Neuron (in vitro differentiated cells): Measurements from ENCODE around the gene SDHAF3.

ENCODE experiments used
- H2AFZ ChIP-seq: one replicate; pipeline ENCODE4 v1.6.1; 2013; ENCODE audit warnings: low read depth, mild to moderate bottlenecking, inconsistent platforms, low read length, moderate library complexity
- H3K27me3 ChIP-seq: one replicate; pipeline ENCODE4 v1.6.1; 2013; ENCODE audit warnings: low read length; ENCODE audit not compliant: insufficient read depth
- H3K36me3 ChIP-seq: one replicate; pipeline ENCODE4 v1.6.1; 2013; ENCODE audit warnings: low read length; ENCODE audit not compliant: insufficient read depth
- H3K4me1 ChIP-seq: one replicate; pipeline ENCODE4 v1.6.1; 2013; ENCODE audit warnings: low read length; ENCODE audit not compliant: insufficient read depth
- H3K4me3 ChIP-seq: 2 replicates; pipeline ENCODE4 v1.5.1; 2013; ENCODE audit warnings: mild to moderate bottlenecking, low read length, moderate library complexity
- H3K9me3 ChIP-seq: one replicate; pipeline ENCODE4 v1.6.1; 2013; ENCODE audit warnings: low read length

SDHAF3 gene

GRCh38 chr7:97200018-97200417 lies 82.5 kb downstream of the SDHAF3 start:
- Histone ChIP-seq H3K27me3 (no peaks in the 10 kb centered on the region), H3K4me1 (peaks cover 20% of the 10 kb centered on the region), H2AFZ (peak overlapping the region; percentile 86), H3K4me3 (no peak overlapping the region), H3K36me3 (no peaks in the 10 kb centered on the region), H3K9me3 (no peaks in the 10 kb centered on the region)

- Histone ChIP-seq H3K27me3 (no peaks in the 10 kb centered on the region), H3K36me3 (no peaks in the 10 kb centered on the region), H2AFZ (no peak overlapping the region), H3K9me3 (no peaks in the 10 kb centered on the region), H3K4me1 (peaks cover 20% of the 10 kb centered on the region), H3K4me3 (no peak overlapping the region)
Measured at GRCh38 chr7:97203957-97204356, 86.5 kb downstream of the SDHAF3 start.

- H3K36me3 ChIP-seq, result no peaks in the 10 kb centered on the region
- H3K4me3 ChIP-seq, result no peak overlapping the region
- no peaks in the 10 kb centered on the region for H3K9me3 ChIP-seq
- H3K4me1 ChIP-seq, result peaks cover 14% of the 10 kb centered on the region
- no peaks in the 10 kb centered on the region for H3K27me3 ChIP-seq
- no peak overlapping the region for H2AFZ ChIP-seq
Measured at GRCh38 chr7:97204821-97205220, 87.3 kb downstream of the SDHAF3 start.

- peak overlapping the region; percentile 0 for H2AFZ ChIP-seq
- no peaks in the 10 kb centered on the region for H3K36me3 ChIP-seq
- H3K27me3 ChIP-seq, result no peaks in the 10 kb centered on the region
- peaks cover 6% of the 10 kb centered on the region for H3K4me1 ChIP-seq
- H3K9me3 ChIP-seq, result no peaks in the 10 kb centered on the region
- no peak overlapping the region for H3K4me3 ChIP-seq
Measured at GRCh38 chr7:97215556-97215955, 98.1 kb downstream of the SDHAF3 start.

- no peak overlapping the region for H2AFZ ChIP-seq
- H3K27me3 ChIP-seq, result no peaks in the 10 kb centered on the region
- H3K4me1 ChIP-seq, result peaks cover 6% of the 10 kb centered on the region
- H3K36me3 ChIP-seq, result no peaks in the 10 kb centered on the region
- no peaks in the 10 kb centered on the region for H3K9me3 ChIP-seq
- H3K4me3 ChIP-seq, result no peak overlapping the region
Measured at GRCh38 chr7:97218767-97219166, 101.3 kb downstream of the SDHAF3 start.

- no peak overlapping the region for H2AFZ ChIP-seq
- H3K9me3 ChIP-seq, result no peaks in the 10 kb centered on the region
- peaks cover 6% of the 10 kb centered on the region for H3K4me1 ChIP-seq
- no peak overlapping the region for H3K4me3 ChIP-seq
- H3K36me3 ChIP-seq, result no peaks in the 10 kb centered on the region
- H3K27me3 ChIP-seq, result no peaks in the 10 kb centered on the region
Measured at GRCh38 chr7:97219237-97219636, 101.7 kb downstream of the SDHAF3 start.

- H3K9me3 ChIP-seq, result no peaks in the 10 kb centered on the region
- H3K4me3 ChIP-seq, result no peak overlapping the region
- H3K4me1 ChIP-seq, result peaks cover 11% of the 10 kb centered on the region
- H3K36me3 ChIP-seq, result no peaks in the 10 kb centered on the region
- no peaks in the 10 kb centered on the region for H3K27me3 ChIP-seq
- no peak overlapping the region for H2AFZ ChIP-seq
Measured at GRCh38 chr7:97224316-97224715, 106.8 kb downstream of the SDHAF3 start.

- no peak overlapping the region for H2AFZ ChIP-seq
- H3K4me3 ChIP-seq, result no peak overlapping the region
- no peaks in the 10 kb centered on the region for H3K27me3 ChIP-seq
- peaks cover 11% of the 10 kb centered on the region for H3K4me1 ChIP-seq
- no peaks in the 10 kb centered on the region for H3K9me3 ChIP-seq
- no peaks in the 10 kb centered on the region for H3K36me3 ChIP-seq
Measured at GRCh38 chr7:97226541-97226940, 109.0 kb downstream of the SDHAF3 start.
